Measurements from ENCODE around the gene IL4. TPM values are rescaled to one million over a fixed set of nuclear protein-coding genes. Genes with fewer than 3 reads are reported as not detected.

The IL4 gene
- polyA plus RNA-seq, 1 donor (not counting 4 experiments of a cell fraction or from before 2014, with no cell fraction given): not detected

- Histone ChIP-seq H3K36me3 (ENCODE audit: control insufficient read depth in 2 of 2, extremely low read depth in 1 of 2, insufficient read depth in 2 of 2, low read length in 2 of 2) (no peaks in the 10 kb centered on the region), H4K20me1 (ENCODE audit: control insufficient read depth, extremely low read depth, insufficient read depth, low read length) (no peaks in the 10 kb centered on the region), H3K4me2 (ENCODE audit: control insufficient read depth, extremely low read depth, insufficient read depth, low read depth, low read length) (no peak overlapping the region), H3K27ac (ENCODE audit: control insufficient read depth, insufficient read depth, low read length) (no peak overlapping the region), H3K9me3 (ENCODE audit: control insufficient read depth, low read depth, low read length) (no peaks in the 10 kb centered on the region), H3K27me3 (ENCODE audit: control insufficient read depth, extremely low read depth, insufficient read depth, low read length) (no peaks in the 10 kb centered on the region), H3K9me1 (ENCODE audit: control insufficient read depth, extremely low read depth, insufficient read depth, low read length) (no peaks in the 10 kb centered on the region), H3K4me3 (ENCODE audit: control insufficient read depth in 2 of 3, extremely low read depth in 1 of 3, insufficient read depth in 2 of 3, low read depth in 1 of 3, low read length in 3 of 3) (no peak overlapping the region), H2AFZ (ENCODE audit: control insufficient read depth, low read length) (no peak overlapping the region), H3K79me2 (ENCODE audit: control insufficient read depth, insufficient read depth, low read length) (no peaks in the 10 kb centered on the region), H3K9ac (ENCODE audit: control insufficient read depth, extremely low read depth, insufficient read depth, low read length) (no peak overlapping the region), H3K4me1 (ENCODE audit: control insufficient read depth, extremely low read depth, insufficient read depth, low read length) (peaks cover 24% of the 10 kb centered on the region)
- no peak for TF ChIP-seq CTCF (optimal IDR thresholded peaks at IDR 0.05 in 1 of 3, IDR thresholded peaks at IDR 0.05 in 1 of 3, conservative IDR thresholded peaks at IDR 0.05 in 1 of 3; ENCODE audit: extremely low read depth in 1 of 3, insufficient read depth in 2 of 3, low read length in 3 of 3)
- TF ChIP-seq EZH2 (IDR thresholded peaks at IDR 0.05; ENCODE audit: low read length): no peak
- dilution Hi-C loops (cut with MboI; ENCODE audit: extremely low pct_ligation_motif_present, low sequenced_read_pairs): no loop called here
- DNase-seq (ENCODE audit: low read depth, low spot score): no peak
- FAIRE-seq: no peak
These were observed 301 bp upstream of the IL4 start for GRCh38 chr5:132673488-132673887.

GRCh38 chr5:132674671-132675506, 1.1 kb downstream of the IL4 start:
- Histone ChIP-seq H3K9me3 (ENCODE audit: control insufficient read depth, low read depth, low read length) (no peaks in the 10 kb centered on the region), H3K79me2 (ENCODE audit: control insufficient read depth, insufficient read depth, low read length) (no peaks in the 10 kb centered on the region), H3K4me2 (ENCODE audit: control insufficient read depth, extremely low read depth, insufficient read depth, low read depth, low read length) (peak overlapping the region; percentile 75), H2AFZ (ENCODE audit: control insufficient read depth, low read length) (no peak overlapping the region), H3K27ac (ENCODE audit: control insufficient read depth, insufficient read depth, low read length) (peak overlapping the region; percentile 58), H3K9ac (ENCODE audit: control insufficient read depth, extremely low read depth, insufficient read depth, low read length) (peak overlapping the region; percentile 39), H3K4me1 (ENCODE audit: control insufficient read depth, extremely low read depth, insufficient read depth, low read length) (peaks cover 24% of the 10 kb centered on the region), H3K27me3 (ENCODE audit: control insufficient read depth, extremely low read depth, insufficient read depth, low read length) (no peaks in the 10 kb centered on the region), H3K9me1 (ENCODE audit: control insufficient read depth, extremely low read depth, insufficient read depth, low read length) (no peaks in the 10 kb centered on the region), H3K4me3 (ENCODE audit: control insufficient read depth in 2 of 3, extremely low read depth in 1 of 3, insufficient read depth in 2 of 3, low read depth in 1 of 3, low read length in 3 of 3) (no peak overlapping the region), H4K20me1 (ENCODE audit: control insufficient read depth, extremely low read depth, insufficient read depth, low read length) (no peaks in the 10 kb centered on the region), H3K36me3 (ENCODE audit: control insufficient read depth in 2 of 2, extremely low read depth in 1 of 2, insufficient read depth in 2 of 2, low read length in 2 of 2) (no peaks in the 10 kb centered on the region)
- peak; percentile 23 for FAIRE-seq
- DNase-seq (ENCODE audit: low read depth, low spot score): peak; percentile 48
- dilution Hi-C loops (cut with MboI; ENCODE audit: extremely low pct_ligation_motif_present, low sequenced_read_pairs): no loop called here
- TF ChIP-seq CTCF (optimal IDR thresholded peaks at IDR 0.05 in 1 of 3, IDR thresholded peaks at IDR 0.05 in 1 of 3, conservative IDR thresholded peaks at IDR 0.05 in 1 of 3; ENCODE audit: extremely low read depth in 1 of 3, insufficient read depth in 2 of 3, low read length in 3 of 3) (no peak), EZH2 (IDR thresholded peaks at IDR 0.05; ENCODE audit: low read length) (no peak)

Data from keratinocyte (primary cell).